Endothelial cell of umbilical vein (primary cell): Measurements from ENCODE around the gene ZNF385B. TPM values are rescaled to one million over a fixed set of nuclear protein-coding genes. Genes with fewer than 3 reads are reported as not detected.

Experiments
- BruUV-seq: library from RNA; stranded (reverse); fragments of 400-500 nt; replicated peaks from 2 replicates; lab custom pipeline; 2021; lab: Mats Ljungman, UMichigan
- CTCF ChIA-PET: fragments of 300-600, 350-600 bp; sonication (Branson Sonifier 250); formaldehyde crosslinking; loops from one replicate; lab custom pipeline; 2021; ENCODE audit warnings: antibody characterized with exemption, inconsistent platforms; lab: Charles Lee
- POLR2A ChIA-PET: fragments of 300-600, 350-600 bp; sonication (Branson Sonifier 250); formaldehyde crosslinking; loops from one replicate; lab custom pipeline; 2021; ENCODE audit warnings: antibody characterized with exemption, inconsistent platforms; lab: Charles Lee
- DNase-seq: peaks from one replicate; pipeline ENCODE4 v3.0.0-alpha.2; 2011; ENCODE audit warnings: low read depth, low spot score
- FAIRE-seq: peaks from 2 replicates; lab custom pipeline; 2011; peaks lifted over from hg19 to GRCh38; lab: Jason Lieb, UNC
- H2AFZ ChIP-seq: 2 replicates; pipeline ENCODE4 v1.6.0; 2012; ENCODE audit warnings: low read depth, low read length, control low read depth, inconsistent platforms
- H3K27ac ChIP-seq: 2 replicates; pipeline ENCODE4 v1.5.1; 2011; ENCODE audit warnings: low read depth, mild to moderate bottlenecking, control low read depth, low read length, moderate library complexity; ENCODE audit not compliant: insufficient read depth
- H3K27me3 ChIP-seq, 2 experiments: 2 replicates each; pipeline versions ENCODE4 v1.6.0 to v1.6.1; 2011; ENCODE audit warnings: low read length in 2 of 2, mixed read lengths in 1 of 2; ENCODE audit not compliant: control insufficient read depth in 2 of 2, insufficient read depth in 2 of 2
- H3K36me3 ChIP-seq, 2 experiments: 2 replicates in 1 of 2; 3 replicates in 1 of 2; pipeline ENCODE4 v1.5.1; 2011; ENCODE audit warnings: low read length in 2 of 2, mild to moderate bottlenecking in 1 of 2, moderate library complexity in 1 of 2; ENCODE audit not compliant: control insufficient read depth in 2 of 2, insufficient read depth in 2 of 2; ENCODE audit errors: extremely low read depth in 1 of 2
- H3K4me1 ChIP-seq: 3 replicates; pipeline ENCODE4 v1.5.1; 2011; ENCODE audit warnings: mild to moderate bottlenecking, low read length; ENCODE audit not compliant: control insufficient read depth, insufficient read depth; ENCODE audit errors: extremely low read depth
- H3K4me2 ChIP-seq: 2 replicates; pipeline ENCODE4 v1.6.1; 2011; ENCODE audit warnings: low read length, control low read depth, mixed read lengths; ENCODE audit not compliant: insufficient read depth
- H3K4me3 ChIP-seq, 3 experiments: fragments of 200-600 bp in 1 of 3; sonication (generic), shearing (Covaris generic) in 1 of 3; replicated peaks in 1 of 3; 2 replicates each; pipeline ENCODE4 v1.5.1; 2011 to 2016; ENCODE audit warnings: control low read depth in 3 of 3, low read length in 3 of 3, mild to moderate bottlenecking in 2 of 3, inconsistent platforms in 1 of 3, low read depth in 1 of 3, moderate library complexity in 1 of 3; ENCODE audit not compliant: insufficient read depth in 1 of 3
- H3K79me2 ChIP-seq: 2 replicates; pipeline ENCODE4 v1.6.0; 2012; ENCODE audit warnings: low read length, inconsistent platforms; ENCODE audit not compliant: control insufficient read depth, insufficient read depth
- H3K9ac ChIP-seq: replicated peaks from 2 replicates; pipeline ENCODE3; 2011; ENCODE audit warnings: low read length, control low read depth; ENCODE audit not compliant: insufficient read depth; ENCODE audit errors: extremely low read depth
- H3K9me1 ChIP-seq: replicated peaks from 3 replicates; pipeline ENCODE4 v1.6.0; 2011; ENCODE audit warnings: mild to moderate bottlenecking, low read length; ENCODE audit not compliant: control insufficient read depth, insufficient read depth; ENCODE audit errors: extremely low read depth
- H3K9me3 ChIP-seq: replicated peaks from 2 replicates; pipeline ENCODE4 v1.5.1; 2012; ENCODE audit warnings: low read length, inconsistent platforms; ENCODE audit not compliant: control insufficient read depth, insufficient read depth
- H4K20me1 ChIP-seq: replicated peaks from 2 replicates; pipeline ENCODE3; 2011; ENCODE audit warnings: mild to moderate bottlenecking, low read length; ENCODE audit not compliant: control insufficient read depth, insufficient read depth; ENCODE audit errors: extremely low read depth
- EZH2 ChIP-seq: IDR thresholded peaks from 2 replicates; pipeline ENCODE4 v1.6.1; 2012; ENCODE audit warnings: borderline replicate concordance, low read depth, mild to moderate bottlenecking, moderate library complexity, low read length, inconsistent platforms; ENCODE audit not compliant: severe bottlenecking
- FOS ChIP-seq: IDR thresholded peaks from 2 replicates; pipeline ENCODE4 v1.6.1; 2011; ENCODE audit warnings: mild to moderate bottlenecking, low read length, moderate library complexity, borderline replicate concordance; ENCODE audit not compliant: insufficient read depth
- GATA2 ChIP-seq: IDR thresholded peaks from 2 replicates; pipeline ENCODE4 v1.7.0; 2011; ENCODE audit warnings: low read depth, mild to moderate bottlenecking, moderate library complexity, mixed read lengths, low read length; ENCODE audit not compliant: insufficient read length, insufficient read depth
- JUN ChIP-seq: IDR thresholded peaks from 2 replicates; pipeline ENCODE4 v1.6.1; 2011; ENCODE audit warnings: borderline replicate concordance, low read depth; ENCODE audit not compliant: insufficient read length, insufficient read depth
- MYC ChIP-seq: IDR thresholded peaks from one replicate; pipeline ENCODE4 v1.6.1; 2011; ENCODE audit warnings: mild to moderate bottlenecking, low read depth, low read length
- POLR2A ChIP-seq: IDR thresholded peaks from 2 replicates; pipeline ENCODE4 v1.6.1; 2012; ENCODE audit warnings: low read depth, mild to moderate bottlenecking, control low read depth, low read length
- POLR2AphosphoS5 ChIP-seq: IDR thresholded peaks from 2 replicates; pipeline ENCODE4 v1.6.1; 2012; ENCODE audit warnings: low read depth, mild to moderate bottlenecking, control low read depth, low read length, moderate library complexity; ENCODE audit not compliant: insufficient read depth
- dilution Hi-C: fragments of 300-500 bp; cut with MboI; formaldehyde crosslinking; loops from one replicate; pipeline ENCODE4 v1.15.0; 2019; ENCODE audit warnings: low sequenced_read_pairs; ENCODE audit not compliant: extremely low pct_ligation_motif_present
- intact Hi-C: fragments of 100-400 bp; cut with micrococcal nuclease; formaldehyde crosslinking; loops from one replicate; pipeline ENCODE4 v1.10.0; 2022
- polyA plus RNA-seq, 4 experiments: library from polyadenylated mRNA; depleted of rRNA in 3 of 4; stranded (reverse) in 3 of 4; unstranded in 1 of 4; fragments of >200 nt; gene quantifications; 2 replicates each; pipeline versions ENCODE4 v1.2.1 to v1.2.3, GENCODE V29; 2011 to 2012; ENCODE audit warnings: missing spikeins in 1 of 4
- total RNA-seq: library from RNA; stranded (reverse); gene quantifications from 2 replicates; pipeline ENCODE4 v1.2.3, GENCODE V29; 2021
- TF ChIP-seq, protein P1 (sequence below): IDR thresholded peaks from 2 replicates; pipeline ENCODE4 v1.6.1; 2011; ENCODE audit not compliant: insufficient read depth, insufficient read length

The ZNF385B gene
- total and polyA plus RNA-seq, 2 donors (not counting 3 experiments of a cell fraction or from before 2014, with no cell fraction given), result not detected

GRCh38 chr2:179487010-179487731, 374.2 kb downstream of the ZNF385B start:
- ChIA-PET POLR2A (no interaction called here), CTCF (interaction anchor here (1.5 to 1.6 kb wide), 2 partner anchors 11 to 44 kb away, joined by 3 to 4 read pairs; no protein-coding TSS in a partner anchor)
- no TSS peak for BruUV-seq
- Histone ChIP-seq H3K9me1 (no peaks in the 10 kb centered on the region), H4K20me1 (no peaks in the 10 kb centered on the region), H3K79me2 (no peaks in the 10 kb centered on the region), H3K9ac (no peak overlapping the region), H2AFZ (no peak overlapping the region), H3K9me3 (no peaks in the 10 kb centered on the region), H3K4me2 (no peak overlapping the region), H3K4me1 (peaks cover 5% of the 10 kb centered on the region), H3K4me3 (no peak overlapping the region), H3K27ac (no peak overlapping the region), H3K36me3 (no peaks in the 10 kb centered on the region), H3K27me3 (no peaks in the 10 kb centered on the region)
- intact Hi-C loops (no loop called here), dilution Hi-C loops (no loop called here)
- FAIRE-seq (peak; percentile 50), DNase-seq (peak; percentile 63)
- TF ChIP-seq, protein P1, sequence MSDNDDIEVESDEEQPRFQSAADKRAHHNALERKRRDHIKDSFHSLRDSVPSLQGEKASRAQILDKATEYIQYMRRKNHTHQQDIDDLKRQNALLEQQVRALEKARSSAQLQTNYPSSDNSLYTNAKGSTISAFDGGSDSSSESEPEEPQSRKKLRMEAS, result no peak
- TF ChIP-seq JUN (no peak), MYC (no peak), FOS (no peak), GATA2 (no peak), POLR2AphosphoS5 (no peak), POLR2A (no peak), EZH2 (no peak)
